HG03196 (cell line): ENCODE results near the gene RFX4.
"Not testable (repeated sequence)": the region's sequence is repeated elsewhere in the genome, so short reads cannot be mapped to it uniquely, and the experiment has no call there.

ENCODE experiments used
- ATAC-seq: cut with Tn5 transposase; IDR thresholded peaks from one replicate; pipeline ENCODE4 v1.9.1; 2021; ENCODE audit not compliant: unreplicated experiment

Gene RFX4

DNA sequence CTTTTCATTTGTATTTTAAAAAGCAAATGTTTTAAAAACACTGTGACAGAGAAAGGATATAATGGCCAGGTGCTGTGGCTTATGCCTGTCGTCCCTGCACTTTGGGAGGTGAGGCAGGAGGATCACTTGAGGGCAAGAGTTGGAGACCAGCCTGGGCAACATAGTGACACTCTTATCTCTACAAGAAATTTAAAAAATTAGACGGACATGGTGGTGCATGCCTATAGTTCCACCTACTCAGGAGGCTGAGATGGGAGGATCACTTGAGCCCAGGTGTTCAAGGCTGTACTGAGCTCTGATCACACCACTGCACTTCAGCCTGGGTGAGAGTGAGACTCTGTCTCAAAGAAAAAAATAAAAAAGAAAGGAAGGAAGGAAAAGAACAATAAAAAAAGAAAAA is 7.8 kb downstream of the RFX4 start:
- no peak for ATAC-seq

- ATAC-seq = no peak
These were observed 11.6 kb downstream of the RFX4 start for GRCh38 chr12:106594447-106594846.

DNA sequence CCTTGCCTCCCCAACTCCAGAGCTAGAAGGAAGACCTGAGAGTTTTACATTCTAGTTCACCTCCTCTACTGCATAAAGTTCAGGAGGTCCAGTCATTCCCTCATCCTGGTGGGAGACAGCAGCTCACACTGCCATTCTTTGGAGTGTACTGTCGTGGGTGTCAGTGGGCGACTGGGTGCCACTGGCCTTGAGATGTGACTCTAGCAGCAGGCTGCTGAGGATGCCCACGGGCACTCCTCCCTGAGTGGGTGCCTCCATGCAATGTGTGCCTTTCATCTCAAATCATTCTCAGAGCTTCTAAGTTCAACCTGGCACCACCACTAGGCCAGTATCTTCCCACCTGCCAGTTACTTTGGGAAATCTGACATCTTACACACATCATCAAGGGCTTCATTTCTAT is 12.5 kb downstream of the RFX4 start:
- ATAC-seq = no peak

DNA sequence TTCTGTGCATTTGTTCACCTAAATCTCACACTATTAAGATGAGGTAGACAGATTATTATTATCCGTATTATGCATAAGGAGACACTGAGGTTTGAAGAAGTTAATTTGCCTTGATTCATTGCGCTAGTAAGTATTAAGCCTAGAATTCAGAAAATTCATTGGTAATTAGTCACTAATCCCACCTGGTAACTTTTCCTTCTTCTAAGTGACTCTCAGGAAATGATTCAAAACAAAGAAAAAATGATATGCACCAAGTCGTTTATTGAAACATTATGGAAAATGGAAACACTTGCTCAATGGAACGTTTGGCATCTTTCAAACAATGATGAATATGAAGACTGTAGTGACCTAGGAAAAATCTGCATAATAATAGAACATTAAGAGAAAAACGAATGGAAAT is 15.2 kb downstream of the RFX4 start:
- ATAC-seq = no peak

DNA sequence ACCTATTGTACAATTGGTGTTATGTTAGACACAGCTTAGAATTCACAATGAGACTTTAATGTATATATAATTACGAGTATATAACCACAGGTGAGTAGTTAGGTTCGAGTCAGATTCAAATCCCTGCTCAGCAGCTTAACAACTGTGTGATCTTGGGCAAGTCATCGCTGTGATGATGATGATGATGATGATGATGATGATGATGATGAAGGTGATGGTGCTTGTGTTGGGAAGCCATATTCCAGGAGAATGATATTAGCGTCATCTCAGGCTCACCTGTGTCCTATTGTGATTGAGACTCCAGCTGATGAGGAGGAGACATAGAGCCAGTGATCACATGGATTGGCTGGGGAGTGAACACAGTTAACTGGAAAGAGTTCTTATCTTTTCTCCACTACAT is 16.5 kb downstream of the RFX4 start:
- no peak for ATAC-seq

GRCh38 chr12:106600503-106600902 is 17.7 kb downstream of the RFX4 start:
- no peak for ATAC-seq

DNA sequence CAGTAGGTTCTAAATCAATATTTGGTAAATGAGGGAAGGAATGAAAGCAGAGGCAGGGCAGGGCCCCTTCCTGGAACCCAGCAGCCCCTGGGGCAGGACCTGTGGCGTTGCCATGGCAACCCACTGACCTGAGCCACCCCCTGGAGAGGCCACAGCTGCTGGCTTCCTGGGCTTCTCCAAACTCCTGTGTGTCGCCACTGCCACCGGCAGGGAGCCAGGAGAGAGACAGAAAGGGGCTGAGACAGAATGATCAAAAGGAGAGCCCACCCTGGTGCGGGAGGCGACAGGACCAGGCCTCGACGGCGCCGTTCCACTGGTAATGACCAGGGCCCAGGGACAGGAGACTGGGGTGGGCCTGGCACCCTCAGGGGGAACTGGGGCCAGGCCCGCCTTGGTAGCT is 18.2 kb downstream of the RFX4 start:
- no peak for ATAC-seq

DNA sequence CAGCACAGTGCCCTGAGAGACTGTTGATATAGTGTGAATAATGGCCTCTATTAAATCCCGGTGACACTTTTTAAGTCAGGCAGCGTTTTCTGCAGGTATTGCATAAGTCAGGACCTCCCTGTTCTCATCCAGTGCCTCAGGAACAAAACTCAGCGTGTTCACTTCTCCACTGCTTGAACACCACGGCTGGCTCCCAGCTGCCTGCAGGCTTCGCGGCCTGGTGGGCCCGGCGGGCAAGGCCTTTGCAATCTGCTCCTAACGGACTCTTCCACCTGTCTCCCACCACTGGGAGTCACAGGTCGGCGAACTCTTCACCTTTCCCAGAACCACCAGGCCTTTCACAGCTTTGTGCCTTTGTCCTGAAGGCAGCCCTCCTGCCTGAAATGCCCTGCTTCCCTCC is 18.7 kb downstream of the RFX4 start:
- ATAC-seq = no peak

DNA sequence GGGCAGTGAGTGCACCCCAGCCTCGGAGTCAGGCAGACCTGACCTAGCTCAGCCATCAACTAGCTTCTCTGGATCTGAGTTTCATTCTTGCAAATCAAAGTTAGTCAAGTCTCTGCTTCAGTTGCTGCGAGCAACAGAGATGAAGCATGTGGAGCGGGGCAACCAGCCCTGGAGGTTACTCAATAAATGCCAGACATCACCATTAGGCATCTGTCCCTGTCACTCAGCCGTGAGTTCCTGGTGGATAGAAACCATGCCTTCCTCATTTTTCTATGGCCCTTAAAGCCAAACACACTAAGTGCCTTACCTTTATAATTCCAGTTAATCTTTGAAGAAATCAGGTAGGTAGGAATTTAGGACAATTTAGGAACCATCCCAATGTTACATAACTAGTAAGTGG is 19.3 kb downstream of the RFX4 start:
- no peak for ATAC-seq

DNA sequence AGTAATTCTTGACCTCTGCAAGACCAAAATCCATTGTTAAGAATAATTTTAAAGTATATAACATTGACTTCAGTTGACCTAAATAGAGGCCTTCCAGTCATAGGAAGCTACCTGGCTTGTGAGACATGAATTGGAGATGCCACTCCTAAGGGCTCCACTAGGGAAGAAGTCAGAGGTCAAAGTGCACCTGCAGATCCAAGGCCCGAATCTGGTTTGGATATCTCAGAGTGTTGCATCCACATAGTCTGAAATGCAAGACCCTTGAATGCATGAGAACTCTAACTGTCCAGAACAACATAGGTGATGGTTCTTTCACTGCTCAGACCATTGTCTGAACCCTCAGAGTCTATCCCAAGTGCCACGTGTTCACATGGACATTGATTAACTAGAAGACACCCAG is 22.4 kb downstream of the RFX4 start:
- no peak for ATAC-seq

DNA sequence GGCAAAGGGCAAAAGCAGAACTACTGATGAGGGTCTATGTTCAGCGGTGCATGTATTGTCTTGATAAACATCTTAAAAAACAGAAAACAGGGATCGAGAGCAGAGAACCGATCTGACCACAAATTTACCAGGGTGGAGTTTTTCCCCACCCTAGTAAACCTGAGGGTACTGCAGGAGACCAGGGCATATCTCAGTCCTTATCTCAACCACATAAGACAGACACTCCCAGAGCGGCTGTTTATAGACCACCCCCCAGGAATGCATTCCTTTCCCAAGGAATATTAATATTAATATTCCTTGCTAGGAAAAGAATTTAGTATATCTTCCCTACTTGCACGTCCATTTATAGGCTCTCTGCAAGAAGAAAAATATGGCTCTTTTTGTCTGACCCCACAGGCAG is 37.8 kb downstream of the RFX4 start:
- ATAC-seq = not testable (repeated sequence)

GRCh38 chr12:106625976-106626375 is 43.2 kb downstream of the RFX4 start:
- no peak for ATAC-seq

DNA sequence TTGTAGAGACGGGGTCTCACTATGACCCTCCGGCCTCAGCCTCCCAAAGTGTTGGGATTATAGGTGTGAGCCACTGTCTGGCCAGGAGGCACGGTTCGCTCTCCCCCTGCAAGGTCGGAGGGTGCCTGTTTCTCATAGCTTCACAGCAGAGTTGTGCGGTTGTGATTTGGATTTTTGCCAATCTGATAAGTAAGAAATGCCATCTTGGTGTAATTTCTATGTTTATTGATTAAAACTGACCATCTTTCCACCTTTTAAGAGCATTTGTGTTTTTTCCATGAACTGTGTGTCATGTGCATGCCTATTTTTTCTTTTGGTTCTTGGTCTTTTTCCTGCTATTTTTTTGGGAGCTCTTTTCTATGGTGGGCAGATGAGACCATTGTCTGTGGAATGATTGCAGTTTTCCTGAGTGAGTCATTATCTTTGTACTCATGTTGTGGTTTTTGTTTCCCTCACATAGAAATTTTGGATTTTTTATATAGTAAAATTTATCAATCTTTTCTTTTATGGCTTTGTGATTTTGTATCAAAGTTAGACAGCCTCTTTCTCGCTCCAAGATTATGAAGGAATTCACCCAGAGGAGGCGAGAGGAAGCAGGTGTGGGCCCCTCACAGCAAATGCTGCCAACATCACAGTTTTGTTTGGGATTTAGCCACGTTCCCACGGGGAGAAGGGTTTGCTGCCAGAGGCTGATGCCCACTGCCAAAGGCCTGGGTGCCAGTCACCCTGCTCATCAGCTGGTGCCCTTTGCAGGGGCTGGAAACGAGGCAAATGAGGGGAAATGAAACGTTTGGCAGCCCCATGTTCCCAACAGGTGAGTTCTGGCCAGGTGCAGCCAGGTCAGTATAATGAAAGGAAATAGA is 47.2 kb downstream of the RFX4 start:
- ATAC-seq = no peak

GRCh38 chr12:106631150-106631549 is 48.3 kb downstream of the RFX4 start:
- ATAC-seq = no peak

DNA sequence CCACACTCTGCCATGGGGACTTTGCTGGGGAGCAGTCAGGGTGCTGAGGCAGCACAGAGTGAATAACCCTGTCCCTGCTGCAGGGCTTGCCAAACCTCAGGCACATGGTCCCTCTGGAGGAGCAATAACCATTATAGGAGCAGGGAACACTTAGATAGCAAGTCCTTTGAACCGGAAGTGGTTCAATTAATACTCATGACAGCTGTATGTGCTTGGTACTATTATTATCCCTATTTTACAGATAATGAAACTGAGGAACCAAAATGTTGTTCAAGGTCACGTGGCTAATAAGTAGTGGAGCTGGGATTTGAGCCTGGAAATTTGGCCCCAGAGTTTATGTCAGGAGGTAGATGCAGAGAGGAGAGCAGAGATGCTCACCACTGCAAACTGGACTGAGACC is 49.0 kb downstream of the RFX4 start:
- no peak for ATAC-seq

- no peak for ATAC-seq
These were observed 50.1 kb downstream of the RFX4 start for GRCh38 chr12:106632797-106633450.

- ATAC-seq = no peak
These were observed 50.6 kb downstream of the RFX4 start for GRCh38 chr12:106633451-106633823.

- ATAC-seq = no peak
These were observed 51.4 kb downstream of the RFX4 start for GRCh38 chr12:106634206-106634605.

- ATAC-seq = no peak
These were observed 60.2 kb downstream of the RFX4 start for GRCh38 chr12:106643000-106643399.

DNA sequence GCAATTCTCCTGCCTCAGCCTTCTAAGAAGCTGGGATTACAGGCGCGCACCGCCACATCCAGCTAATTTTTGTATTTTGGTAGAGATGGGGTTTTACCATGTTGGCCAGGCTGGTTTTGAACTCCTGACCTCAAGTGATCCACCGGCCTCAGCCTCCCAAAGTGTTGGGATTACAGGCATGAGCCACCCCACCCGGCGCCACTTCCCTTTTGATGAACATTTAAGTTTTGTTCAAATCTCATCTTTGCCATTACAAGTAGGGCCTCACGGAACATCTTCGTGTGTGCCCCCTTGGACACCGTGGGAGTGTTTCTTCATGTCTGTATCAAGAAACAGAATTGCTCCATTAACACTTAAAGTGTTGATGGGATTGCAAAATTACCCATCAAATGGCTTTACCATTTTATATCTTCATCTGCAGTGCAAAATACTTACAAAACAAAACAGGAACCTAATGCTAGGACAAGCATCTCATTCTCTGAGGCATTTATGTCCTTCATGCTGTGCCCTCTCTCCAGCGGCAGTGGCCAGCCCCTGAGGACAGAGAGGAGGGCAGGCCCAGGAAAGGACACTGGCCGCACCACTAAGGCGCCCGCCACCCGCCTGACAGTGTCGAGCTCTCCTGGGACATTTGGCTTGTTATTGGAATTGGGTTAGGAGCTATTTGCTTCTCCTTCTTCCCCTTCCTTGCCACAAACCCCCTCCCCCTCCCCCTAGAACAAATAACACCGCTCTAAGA is 61.7 kb downstream of the RFX4 start:
- ATAC-seq = no peak

GRCh38 chr12:106645074-106645421 is 62.2 kb downstream of the RFX4 start:
- ATAC-seq = no peak
